ENCODE data around the gene WDR87.
"Not testable (repeated sequence)": the region's sequence is repeated elsewhere in the genome, so short reads cannot be mapped to it uniquely, and the experiment has no call there.

Gene WDR87

DNA sequence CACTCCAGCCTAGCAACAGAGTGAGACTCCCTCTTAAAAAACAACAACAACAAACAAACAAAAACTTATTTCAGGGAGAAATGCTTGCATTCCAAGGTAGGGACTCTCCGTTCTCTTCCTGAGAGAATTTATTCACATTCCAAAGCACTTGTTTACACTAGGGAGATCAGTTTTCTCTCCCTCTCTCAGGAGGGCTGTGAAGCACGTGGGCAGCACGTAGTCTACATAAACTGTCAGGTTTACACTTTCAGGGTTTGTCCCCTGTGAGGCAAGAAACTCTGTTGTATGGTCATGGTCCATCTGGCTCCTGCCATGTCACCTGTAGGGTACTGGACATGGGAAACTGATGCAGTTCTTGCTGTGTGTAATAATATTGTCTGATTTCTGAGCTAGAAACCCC lies 31.6 kb downstream of the WDR87 start:
- no peak for DNase-seq

DNA sequence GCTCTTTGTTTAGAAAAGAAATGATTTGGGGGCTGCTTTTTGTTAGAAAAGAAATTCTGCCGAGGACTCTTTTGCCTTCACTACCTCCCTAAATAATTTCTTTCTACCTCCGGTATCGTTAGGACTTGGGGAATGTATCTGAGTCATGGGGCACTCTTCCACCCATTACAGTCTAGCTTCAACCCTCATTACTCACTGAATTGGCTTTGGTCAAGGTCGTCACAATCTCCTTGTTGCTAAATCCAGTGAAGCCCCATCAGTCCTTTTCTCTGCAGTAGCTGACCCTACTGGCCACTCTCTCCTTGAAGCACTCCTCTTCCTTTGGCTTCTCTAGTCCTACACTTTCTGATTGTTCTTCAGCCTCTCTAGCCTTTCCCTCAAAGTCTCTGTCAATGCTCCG lies 34.0 kb downstream of the WDR87 start:
- DNase-seq: no peak

DNA sequence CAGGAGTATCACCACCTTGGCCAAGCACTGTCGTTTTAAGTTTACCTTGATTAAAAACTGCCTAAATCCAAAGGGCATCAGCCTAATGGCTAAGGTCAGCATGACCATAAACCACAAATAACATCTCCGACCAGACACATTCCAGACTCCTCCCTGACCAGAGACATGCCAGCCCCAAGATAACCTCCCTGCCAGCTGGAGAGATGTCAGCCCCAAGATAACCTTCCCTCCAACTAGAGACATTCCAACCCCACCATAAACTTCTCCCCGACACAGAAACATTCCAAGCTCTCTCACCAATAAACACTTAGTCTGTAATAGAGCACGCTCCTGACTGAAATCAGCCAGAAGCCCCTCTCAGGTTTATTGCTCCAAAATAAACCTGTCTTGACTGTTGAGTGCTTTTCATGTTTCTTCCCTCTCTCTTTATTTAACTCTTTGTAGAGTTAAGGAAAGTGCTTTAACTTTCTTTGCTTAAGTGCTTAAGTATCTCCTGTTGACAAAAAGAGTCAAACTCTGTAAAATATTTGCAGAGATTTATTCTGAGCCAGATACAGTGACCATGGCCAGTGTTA lies 36.5 kb downstream of the WDR87 start:
- DNase-seq: no peak

DNA sequence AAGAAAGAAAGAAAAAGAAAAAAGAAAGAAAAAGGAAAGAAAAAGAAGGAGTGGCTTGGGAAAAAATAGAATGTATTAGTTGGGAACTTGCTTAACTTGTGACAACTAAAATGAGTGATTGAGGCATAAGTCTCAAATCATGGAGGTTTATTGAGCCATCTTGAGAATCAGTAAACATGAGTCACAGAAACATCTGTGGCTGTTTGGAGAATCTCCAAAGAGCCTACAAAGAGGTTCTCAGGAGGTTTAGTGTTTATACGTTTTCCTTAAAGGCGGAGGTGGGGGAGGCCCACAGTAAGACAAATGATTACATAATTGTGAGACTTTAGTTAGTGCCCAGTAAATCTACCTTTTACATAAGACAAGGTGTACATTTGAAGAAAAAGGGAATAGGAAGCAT lies 38.6 kb downstream of the WDR87 start:
- DNase-seq: no peak

DNA sequence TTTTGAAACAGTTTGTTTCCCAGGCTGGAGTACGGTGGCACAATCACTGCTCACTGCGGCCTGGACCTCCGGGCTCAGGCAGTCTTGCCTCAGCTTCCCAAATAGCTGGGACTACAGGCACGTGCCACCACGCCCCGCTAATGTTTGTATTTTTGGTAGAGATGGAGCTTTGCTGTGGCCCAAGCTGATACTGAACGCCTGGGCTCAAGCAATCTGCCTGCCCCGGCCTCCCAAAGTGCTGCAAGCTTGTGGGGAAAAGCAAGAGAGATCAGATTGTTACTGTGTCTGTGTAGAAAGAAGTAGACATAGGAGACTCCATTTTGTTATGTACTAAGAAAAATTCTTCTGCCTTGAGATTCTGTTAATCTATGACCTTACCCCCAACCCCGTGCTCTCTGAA lies 40.5 kb downstream of the WDR87 start:
- DNase-seq: not testable (repeated sequence)

DNA sequence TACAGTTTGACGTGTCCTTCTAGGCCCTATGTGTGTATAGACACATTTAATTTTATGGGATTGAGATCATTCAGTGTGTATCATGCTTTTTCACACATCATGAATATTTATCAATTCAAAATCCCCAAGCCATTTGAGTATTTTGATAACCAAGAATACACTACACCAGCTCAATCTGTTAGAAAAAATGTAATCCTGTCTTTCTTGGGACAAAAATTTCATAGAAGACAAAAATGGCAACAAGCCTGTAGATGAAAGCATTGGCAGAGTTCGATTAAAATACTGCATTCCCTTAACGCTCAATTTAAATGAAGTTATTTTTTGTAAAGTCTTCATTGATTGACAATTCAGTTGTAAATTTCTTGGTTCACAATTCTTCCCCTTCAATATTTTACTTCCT lies 41.9 kb downstream of the WDR87 start:
- no peak for DNase-seq

DNA sequence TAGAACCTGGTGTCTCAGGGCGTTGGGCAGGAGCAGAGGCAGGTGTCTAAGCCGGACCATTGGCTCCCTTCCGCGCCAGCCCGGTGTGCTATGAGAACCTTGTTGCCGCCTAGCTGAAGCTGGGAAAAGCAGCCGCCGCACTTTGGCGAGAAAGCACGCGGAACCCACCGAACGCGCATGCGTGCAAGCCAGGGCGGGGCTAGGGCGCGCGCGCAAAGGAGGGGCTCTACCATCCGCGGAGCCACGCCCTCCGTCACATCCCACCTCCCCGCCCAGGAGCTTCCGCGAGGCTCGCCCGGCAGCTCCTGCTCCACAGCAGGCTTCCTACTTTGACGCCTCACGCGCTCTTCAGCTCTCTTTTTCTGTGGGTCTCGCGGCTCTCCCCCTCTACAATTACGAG lies 51.3 kb downstream of the WDR87 start:
- DNase-seq: peak; percentile 51

DNA sequence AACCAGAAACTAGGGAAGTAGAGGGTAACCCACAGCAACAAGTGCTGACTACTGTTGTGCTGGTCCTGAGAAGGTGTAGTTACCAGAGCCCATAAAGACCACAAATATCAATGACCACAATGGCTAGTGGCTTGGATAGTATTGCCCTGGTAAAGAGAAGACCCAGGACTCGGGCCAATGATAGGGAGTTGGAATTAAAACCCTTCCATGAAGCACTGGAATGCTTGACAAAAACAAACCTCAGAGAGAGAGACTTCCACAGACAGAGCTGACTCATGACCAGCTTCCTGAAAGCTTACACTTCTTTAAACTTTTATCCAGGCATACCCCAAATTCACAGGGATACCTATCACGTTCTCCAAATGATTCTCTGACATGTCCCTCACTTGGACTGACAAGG lies 60.5 kb downstream of the WDR87 start:
- no peak for DNase-seq

All from stimulated activated CD4-positive, alpha-beta T cell treated with anti-CD3 and anti-CD28 coated beads, Interleukin-1b, Interleukin-23, amount 100 ng/mL, for 48 hours (primary cell).